Loucy (cell line): ENCODE measurements around the gene CCDC110.

ENCODE experiments used
- EZH2phosphoT487 ChIP-seq: fragments of 200-600 bp; IDR thresholded peaks from 2 replicates; pipeline ENCODE4 v1.6.1; 2018; ENCODE audit warnings: antibody characterized with exemption, mild to moderate bottlenecking, moderate library complexity, borderline replicate concordance
- TF ChIP-seq, protein P1 (sequence below): fragments of 200-600 bp; sonication (generic); conservative IDR thresholded peaks from 2 replicates; pipeline ENCODE4 v1.5.1; 2014; ENCODE audit warnings: mild to moderate bottlenecking, antibody characterized with exemption, low read length

DNA sequence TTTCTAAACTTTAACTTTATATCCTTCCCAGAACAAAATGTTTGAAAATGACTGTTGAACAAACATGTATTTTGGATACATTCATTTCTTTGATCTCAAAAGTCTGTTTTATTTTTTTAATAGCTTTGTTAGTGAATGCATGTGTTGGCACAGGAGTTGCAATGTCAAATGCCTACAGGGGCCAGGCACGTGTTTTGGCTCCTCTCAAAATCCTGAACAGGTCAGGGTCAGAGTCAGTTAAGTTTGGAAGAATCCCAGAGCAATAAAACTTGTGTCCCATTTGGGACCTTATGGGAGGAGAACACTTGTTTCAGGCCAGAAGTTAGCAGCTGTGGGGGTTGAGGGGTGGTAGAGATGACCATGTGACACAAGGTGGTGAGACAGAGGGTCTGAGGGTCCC is 29.0 kb upstream of the CCDC110 start:
- TF ChIP-seq, protein P1, sequence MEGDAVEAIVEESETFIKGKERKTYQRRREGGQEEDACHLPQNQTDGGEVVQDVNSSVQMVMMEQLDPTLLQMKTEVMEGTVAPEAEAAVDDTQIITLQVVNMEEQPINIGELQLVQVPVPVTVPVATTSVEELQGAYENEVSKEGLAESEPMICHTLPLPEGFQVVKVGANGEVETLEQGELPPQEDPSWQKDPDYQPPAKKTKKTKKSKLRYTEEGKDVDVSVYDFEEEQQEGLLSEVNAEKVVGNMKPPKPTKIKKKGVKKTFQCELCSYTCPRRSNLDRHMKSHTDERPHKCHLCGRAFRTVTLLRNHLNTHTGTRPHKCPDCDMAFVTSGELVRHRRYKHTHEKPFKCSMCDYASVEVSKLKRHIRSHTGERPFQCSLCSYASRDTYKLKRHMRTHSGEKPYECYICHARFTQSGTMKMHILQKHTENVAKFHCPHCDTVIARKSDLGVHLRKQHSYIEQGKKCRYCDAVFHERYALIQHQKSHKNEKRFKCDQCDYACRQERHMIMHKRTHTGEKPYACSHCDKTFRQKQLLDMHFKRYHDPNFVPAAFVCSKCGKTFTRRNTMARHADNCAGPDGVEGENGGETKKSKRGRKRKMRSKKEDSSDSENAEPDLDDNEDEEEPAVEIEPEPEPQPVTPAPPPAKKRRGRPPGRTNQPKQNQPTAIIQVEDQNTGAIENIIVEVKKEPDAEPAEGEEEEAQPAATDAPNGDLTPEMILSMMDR: no peak
- no peak for TF ChIP-seq EZH2phosphoT487
